ENCODE results near the gene EFCC1. TPM values are rescaled to one million over a fixed set of nuclear protein-coding genes. Genes with fewer than 3 reads are reported as not detected.

Gene EFCC1
- total RNA-seq, 2 experiments from 2014 or later: 0.22 to 0.25 TPM

- Histone ChIP-seq H3K4me1 (ENCODE audit: insufficient read depth, low read length) (peaks cover 1% of the 10 kb centered on the region), H3K36me3 (ENCODE audit: insufficient read depth, low read length) (no peaks in the 10 kb centered on the region), H3K27me3 (ENCODE audit: control insufficient read depth in 1 of 2, insufficient read depth in 2 of 2, low read length in 2 of 2) (no peaks in the 10 kb centered on the region), H3K4me3 (ENCODE audit: low read length) (no peak overlapping the region), H3K9me3 (ENCODE audit: control insufficient read depth in 1 of 2, insufficient read depth in 1 of 2, low read length in 2 of 2) (no peaks in the 10 kb centered on the region), H3K27ac (ENCODE audit: low read depth in 1 of 2, low read length in 2 of 2) (no peak overlapping the region)
- H3K27me3 Mint-ChIP-seq: no peaks in the 10 kb centered on the region
- H3K27ac Mint-ChIP-seq: no peak overlapping the region
- CTCF ChIA-PET: no interaction called here
- POLR2A ChIA-PET: no interaction called here
- no peak for DNase-seq
- H3K4me3 Mint-ChIP-seq: no peak overlapping the region
- no peak for ATAC-seq (ENCODE audit: poor library complexity)
- no peaks in the 10 kb centered on the region for H3K36me3 Mint-ChIP-seq (ENCODE audit: low read depth)
- intact Hi-C loops (cut with DNase I, micrococcal nuclease): no loop called here
- TF ChIP-seq, protein P1, sequence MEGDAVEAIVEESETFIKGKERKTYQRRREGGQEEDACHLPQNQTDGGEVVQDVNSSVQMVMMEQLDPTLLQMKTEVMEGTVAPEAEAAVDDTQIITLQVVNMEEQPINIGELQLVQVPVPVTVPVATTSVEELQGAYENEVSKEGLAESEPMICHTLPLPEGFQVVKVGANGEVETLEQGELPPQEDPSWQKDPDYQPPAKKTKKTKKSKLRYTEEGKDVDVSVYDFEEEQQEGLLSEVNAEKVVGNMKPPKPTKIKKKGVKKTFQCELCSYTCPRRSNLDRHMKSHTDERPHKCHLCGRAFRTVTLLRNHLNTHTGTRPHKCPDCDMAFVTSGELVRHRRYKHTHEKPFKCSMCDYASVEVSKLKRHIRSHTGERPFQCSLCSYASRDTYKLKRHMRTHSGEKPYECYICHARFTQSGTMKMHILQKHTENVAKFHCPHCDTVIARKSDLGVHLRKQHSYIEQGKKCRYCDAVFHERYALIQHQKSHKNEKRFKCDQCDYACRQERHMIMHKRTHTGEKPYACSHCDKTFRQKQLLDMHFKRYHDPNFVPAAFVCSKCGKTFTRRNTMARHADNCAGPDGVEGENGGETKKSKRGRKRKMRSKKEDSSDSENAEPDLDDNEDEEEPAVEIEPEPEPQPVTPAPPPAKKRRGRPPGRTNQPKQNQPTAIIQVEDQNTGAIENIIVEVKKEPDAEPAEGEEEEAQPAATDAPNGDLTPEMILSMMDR (IDR thresholded peaks at IDR 0.05): no peak
- peaks cover 3% of the 10 kb centered on the region for H3K4me1 Mint-ChIP-seq (ENCODE audit: low read depth)
- H3K9me3 Mint-ChIP-seq: no peaks in the 10 kb centered on the region
These were observed 25.8 kb upstream of the EFCC1 start for GRCh38 chr3:128975276-128975675.

DNA sequence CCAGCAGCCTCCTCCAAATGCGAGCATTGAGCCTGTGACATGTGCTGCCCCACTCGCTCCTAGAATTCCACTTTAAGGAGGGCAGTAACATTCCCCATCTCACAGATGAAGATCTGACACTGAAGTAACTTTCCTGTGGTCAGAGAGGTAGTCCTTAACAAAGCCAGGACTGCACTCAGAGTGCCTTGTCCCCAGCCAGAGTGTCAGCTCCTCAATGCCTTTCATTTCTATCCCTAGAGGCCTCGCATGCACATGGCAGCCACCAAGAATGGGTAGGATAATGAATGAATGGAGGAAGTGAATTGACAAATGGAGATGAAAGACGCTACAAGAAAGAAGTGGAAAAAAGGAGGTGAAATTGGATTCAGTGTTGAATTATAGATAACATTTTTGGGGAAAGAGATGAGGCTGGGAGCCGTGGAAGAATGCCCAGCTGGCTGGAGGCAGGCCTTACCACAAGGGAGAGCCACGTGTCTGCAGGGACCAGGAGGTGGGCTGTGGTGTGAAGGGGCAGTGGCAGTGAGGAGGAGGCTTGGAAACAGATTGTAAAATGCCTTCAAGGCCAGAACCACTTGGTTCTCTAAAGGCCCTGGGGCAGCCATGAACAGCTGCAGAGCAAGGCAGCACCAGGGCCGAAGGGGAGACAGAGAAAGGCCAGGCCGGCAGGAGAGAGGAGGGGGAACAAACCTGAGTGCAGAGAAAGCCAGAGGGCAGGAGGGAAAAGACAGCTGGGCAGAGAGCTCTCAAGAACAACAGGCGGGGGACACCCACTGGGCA is 17.6 kb upstream of the EFCC1 start:
- no peaks in the 10 kb centered on the region for H3K36me3 ChIP-seq (ENCODE audit: insufficient read depth, low read length)
- intact Hi-C loops (cut with DNase I, micrococcal nuclease): no loop called here
- POLR2A ChIA-PET: no interaction called here
- H3K4me3 ChIP-seq (ENCODE audit: low read length): no peak overlapping the region
- DNase-seq (no peak), ATAC-seq (ENCODE audit: poor library complexity) (no peak)
- CTCF ChIA-PET: interaction anchor here (1.1 kb wide), 1 partner anchor 33 kb away, joined by 3 read pairs; no protein-coding TSS in a partner anchor
- H3K4me1 Mint-ChIP-seq (ENCODE audit: low read depth): no peaks in the 10 kb centered on the region
- H3K27me3 ChIP-seq (ENCODE audit: control insufficient read depth in 1 of 2, insufficient read depth in 2 of 2, low read length in 2 of 2): no peaks in the 10 kb centered on the region
- H3K27ac Mint-ChIP-seq: no peak overlapping the region
- no peaks in the 10 kb centered on the region for H3K9me3 ChIP-seq (ENCODE audit: control insufficient read depth in 1 of 2, insufficient read depth in 1 of 2, low read length in 2 of 2)
- no peak overlapping the region for H3K27ac ChIP-seq (ENCODE audit: low read depth in 1 of 2, low read length in 2 of 2)
- TF ChIP-seq, protein P1 (IDR thresholded peaks at IDR 0.05): no peak
- H3K4me1 ChIP-seq (ENCODE audit: insufficient read depth, low read length): no peaks in the 10 kb centered on the region
- no peaks in the 10 kb centered on the region for H3K27me3 Mint-ChIP-seq
- H3K4me3 Mint-ChIP-seq: no peak overlapping the region
- H3K36me3 Mint-ChIP-seq (ENCODE audit: low read depth): no peaks in the 10 kb centered on the region
- no peaks in the 10 kb centered on the region for H3K9me3 Mint-ChIP-seq

GRCh38 chr3:128984596-128984995 is 16.5 kb upstream of the EFCC1 start:
- ChIA-PET POLR2A (no interaction called here), CTCF (interaction anchor here (1.1 kb wide), 1 partner anchor 32 kb away, joined by 3 read pairs; no protein-coding TSS in a partner anchor)
- no peaks in the 10 kb centered on the region for H3K36me3 ChIP-seq (ENCODE audit: insufficient read depth, low read length)
- intact Hi-C loops (cut with DNase I, micrococcal nuclease): no loop called here
- H3K9me3 ChIP-seq (ENCODE audit: control insufficient read depth in 1 of 2, insufficient read depth in 1 of 2, low read length in 2 of 2): no peaks in the 10 kb centered on the region
- H3K27ac ChIP-seq (ENCODE audit: low read depth in 1 of 2, low read length in 2 of 2): no peak overlapping the region
- TF ChIP-seq, protein P1 (IDR thresholded peaks at IDR 0.05): no peak
- H3K4me1 Mint-ChIP-seq (ENCODE audit: low read depth): no peaks in the 10 kb centered on the region
- no peak overlapping the region for H3K27ac Mint-ChIP-seq
- H3K27me3 Mint-ChIP-seq: no peaks in the 10 kb centered on the region
- no peak overlapping the region for H3K4me3 Mint-ChIP-seq
- no peak overlapping the region for H3K4me3 ChIP-seq (ENCODE audit: low read length)
- DNase-seq: no peak
- no peaks in the 10 kb centered on the region for H3K4me1 ChIP-seq (ENCODE audit: insufficient read depth, low read length)
- no peaks in the 10 kb centered on the region for H3K9me3 Mint-ChIP-seq
- no peaks in the 10 kb centered on the region for H3K27me3 ChIP-seq (ENCODE audit: control insufficient read depth in 1 of 2, insufficient read depth in 2 of 2, low read length in 2 of 2)
- no peaks in the 10 kb centered on the region for H3K36me3 Mint-ChIP-seq (ENCODE audit: low read depth)
- ATAC-seq (ENCODE audit: poor library complexity): no peak
